Endothelial cell of hepatic sinusoid (primary cell): ENCODE measurements around the gene ABI3.
"Not testable (repeated sequence)": the region's sequence is repeated elsewhere in the genome, so short reads cannot be mapped to it uniquely, and the experiment has no call there.

ENCODE experiments used
- in situ Hi-C: cut with HindIII; loops from 2 replicates; pipeline ENCODE4 v1.10.0; 2017; ENCODE audit warnings: low sequenced_read_pairs

ABI3 gene

DNA sequence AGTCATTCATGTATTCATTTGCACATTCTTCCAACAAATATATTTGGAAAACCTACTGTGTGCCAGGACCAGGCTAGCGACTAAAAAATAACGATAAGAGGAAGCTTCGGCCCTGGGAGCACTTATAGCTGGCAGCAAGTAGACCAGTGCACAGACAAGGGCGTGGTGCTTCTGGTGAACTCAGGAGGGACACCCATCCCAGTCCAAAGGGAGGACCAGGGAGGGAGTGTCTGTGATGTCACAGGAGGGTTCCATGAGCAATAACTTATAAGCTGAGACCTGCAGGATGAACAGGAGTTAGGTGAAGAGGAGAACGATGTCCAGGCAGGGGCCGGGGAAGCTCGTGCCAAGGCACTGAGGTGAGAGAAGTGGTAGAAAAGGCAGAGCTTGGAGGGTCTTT is 37.4 kb downstream of the ABI3 start:
- in situ Hi-C loops, result no loop called here

DNA sequence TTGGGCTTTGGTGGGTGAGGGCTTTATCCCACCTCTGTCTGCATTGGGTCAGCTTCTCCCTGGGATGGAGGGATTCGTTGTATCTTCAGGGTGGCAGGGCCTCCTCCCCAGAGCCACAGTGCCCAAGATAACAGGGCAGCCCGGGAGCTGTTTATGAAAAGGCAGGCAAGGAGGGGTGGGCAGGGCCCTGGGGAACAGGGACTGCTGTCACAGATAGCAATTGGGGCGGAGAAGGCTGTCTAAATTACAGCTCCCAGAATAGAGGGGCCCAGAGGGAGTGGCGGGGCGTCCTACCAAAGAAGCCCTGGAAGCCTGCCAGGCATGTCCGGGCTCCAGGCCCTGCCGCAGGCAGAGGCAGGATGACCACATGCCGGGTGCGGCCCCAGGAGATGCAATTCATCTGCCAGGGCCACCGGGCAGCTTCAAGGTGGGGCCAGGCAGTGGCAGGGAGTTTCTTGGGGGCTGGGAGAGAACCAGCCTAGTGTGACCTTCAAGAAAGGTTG is 38.8 kb downstream of the ABI3 start:
- in situ Hi-C loops, result no loop called here

DNA sequence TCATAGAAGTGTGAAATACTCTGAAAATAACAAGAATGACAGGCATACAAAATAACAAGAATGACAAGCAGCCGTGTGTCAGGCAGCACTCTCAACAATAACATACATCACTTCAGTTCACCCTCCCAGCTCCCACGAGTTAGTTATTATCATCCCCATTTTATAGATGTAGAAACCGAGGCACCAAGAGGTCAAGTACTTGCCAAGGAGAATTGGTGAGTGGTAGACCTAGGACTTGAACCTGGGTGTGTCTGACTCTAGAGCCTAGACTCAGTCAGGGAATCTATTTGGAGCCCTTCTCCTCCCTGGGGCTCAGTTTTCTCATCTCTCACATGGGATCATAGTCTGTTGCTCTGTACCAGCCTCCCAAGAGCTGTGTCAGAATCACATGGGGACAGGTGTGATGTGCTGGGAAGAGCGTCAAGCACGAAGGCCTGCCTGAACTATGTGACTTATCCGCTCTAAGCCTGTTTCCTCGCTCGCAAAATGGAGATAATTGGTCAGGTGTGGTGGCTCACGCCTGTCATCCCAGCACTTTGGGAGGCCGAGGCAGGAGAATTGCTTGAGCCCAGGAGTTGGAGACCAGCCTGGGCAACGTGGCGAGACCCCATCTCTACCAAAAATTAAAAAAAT is 39.5 kb downstream of the ABI3 start:
- in situ Hi-C loops, result no loop called here

DNA sequence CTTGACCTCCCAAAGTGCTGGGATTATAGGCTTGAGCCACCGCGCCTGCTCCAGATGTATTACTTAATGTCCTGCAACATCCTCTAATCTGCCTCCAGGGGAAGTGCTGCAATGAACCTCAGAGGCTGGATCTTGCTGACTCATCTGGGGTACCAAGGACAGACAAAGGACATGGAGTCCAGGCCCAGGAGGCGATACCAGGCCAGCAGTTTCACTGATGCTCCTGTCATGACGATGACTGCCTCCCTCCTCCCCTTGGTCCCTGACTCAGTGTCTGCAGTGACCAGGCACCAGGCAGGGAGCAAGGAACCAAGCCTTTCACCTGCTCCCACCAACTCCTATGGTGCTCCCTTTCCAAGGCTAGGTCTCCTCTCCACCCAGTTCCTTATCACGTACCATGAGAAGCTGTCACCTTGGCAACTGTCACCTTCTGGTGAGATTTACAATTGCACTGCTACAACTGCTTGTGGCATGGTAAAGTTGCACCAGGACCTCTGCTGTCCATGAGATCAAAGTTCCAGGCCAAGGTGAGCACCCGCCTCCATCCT is 41.7 kb downstream of the ABI3 start:
- in situ Hi-C loops, result no loop called here

DNA sequence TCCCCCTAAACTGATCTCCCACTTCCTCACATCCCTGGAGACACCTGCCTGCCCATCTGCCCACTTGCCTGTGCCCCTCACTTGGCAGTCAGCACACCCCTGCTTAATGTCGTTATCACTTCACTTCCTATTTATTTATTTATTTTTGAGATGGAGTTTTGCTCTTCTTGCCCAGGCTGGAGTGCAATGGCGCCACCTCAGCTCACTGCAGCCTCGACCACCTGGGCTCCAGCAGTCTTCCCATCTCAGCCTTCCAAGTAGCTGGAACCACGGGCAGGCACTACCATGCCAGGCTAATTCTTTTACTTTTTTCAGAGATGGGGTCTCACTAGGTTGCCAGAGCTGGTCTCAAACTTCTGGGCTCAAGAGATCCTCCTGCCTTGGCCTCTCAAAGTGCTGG is 43.6 kb downstream of the ABI3 start:
- in situ Hi-C loops, result no loop called here

DNA sequence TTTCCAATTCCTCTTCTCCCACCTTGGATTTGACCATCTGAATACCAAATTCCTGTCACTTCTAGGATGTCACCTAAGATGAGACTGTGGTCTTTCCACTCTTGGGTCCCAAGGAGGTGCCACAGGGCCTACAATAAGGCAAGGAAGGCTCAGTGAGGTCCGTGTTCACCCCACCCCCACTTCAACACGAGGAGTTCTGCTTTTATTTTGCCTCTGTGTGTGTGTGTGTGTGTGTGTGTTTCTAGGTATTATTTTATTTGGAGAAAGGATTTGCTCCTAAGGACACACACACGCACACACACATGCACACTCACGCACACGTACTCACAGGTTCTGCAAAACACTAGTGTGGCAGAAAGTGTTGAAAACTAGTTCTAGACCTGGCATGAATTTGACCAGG is 44.6 kb downstream of the ABI3 start:
- in situ Hi-C loops, result no loop called here

DNA sequence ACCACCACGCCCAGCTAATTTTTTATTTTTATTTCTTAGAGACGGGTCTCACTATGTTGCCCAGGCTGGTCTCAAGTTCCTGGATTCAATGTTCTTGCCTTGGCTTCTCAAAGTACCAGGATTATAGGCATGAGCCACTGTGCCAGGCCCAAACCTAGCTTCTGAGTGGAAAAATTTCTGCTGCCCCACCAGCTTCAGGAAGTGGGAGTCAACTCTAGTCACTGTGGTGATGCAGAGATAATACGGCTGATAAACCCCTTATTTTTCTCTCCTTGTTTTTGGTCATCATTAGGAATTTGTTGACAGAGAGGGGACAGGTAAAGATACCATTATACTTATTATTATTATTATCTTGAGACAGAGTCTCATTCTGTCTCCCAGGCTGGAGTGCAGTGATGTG is 47.9 kb downstream of the ABI3 start:
- in situ Hi-C loops, result no loop called here

DNA sequence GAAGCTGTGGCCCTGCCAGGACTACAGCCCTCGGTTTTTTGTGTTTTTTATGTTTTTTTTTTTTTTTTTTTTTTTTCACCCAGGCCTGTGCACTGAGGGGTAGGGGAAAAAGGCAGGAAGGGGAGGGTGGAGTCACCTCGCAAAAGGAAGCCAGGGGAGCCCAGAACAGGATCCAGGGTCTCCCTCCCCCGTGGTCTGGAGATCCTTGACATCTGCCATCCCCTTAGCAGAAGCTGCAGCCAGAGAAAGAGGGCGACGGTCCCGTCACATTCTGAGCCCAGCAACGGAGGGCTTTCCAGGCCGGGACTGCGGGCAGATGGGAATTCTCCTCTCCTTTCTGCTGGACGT is 49.1 kb downstream of the ABI3 start:
- in situ Hi-C loops, result no loop called here

DNA sequence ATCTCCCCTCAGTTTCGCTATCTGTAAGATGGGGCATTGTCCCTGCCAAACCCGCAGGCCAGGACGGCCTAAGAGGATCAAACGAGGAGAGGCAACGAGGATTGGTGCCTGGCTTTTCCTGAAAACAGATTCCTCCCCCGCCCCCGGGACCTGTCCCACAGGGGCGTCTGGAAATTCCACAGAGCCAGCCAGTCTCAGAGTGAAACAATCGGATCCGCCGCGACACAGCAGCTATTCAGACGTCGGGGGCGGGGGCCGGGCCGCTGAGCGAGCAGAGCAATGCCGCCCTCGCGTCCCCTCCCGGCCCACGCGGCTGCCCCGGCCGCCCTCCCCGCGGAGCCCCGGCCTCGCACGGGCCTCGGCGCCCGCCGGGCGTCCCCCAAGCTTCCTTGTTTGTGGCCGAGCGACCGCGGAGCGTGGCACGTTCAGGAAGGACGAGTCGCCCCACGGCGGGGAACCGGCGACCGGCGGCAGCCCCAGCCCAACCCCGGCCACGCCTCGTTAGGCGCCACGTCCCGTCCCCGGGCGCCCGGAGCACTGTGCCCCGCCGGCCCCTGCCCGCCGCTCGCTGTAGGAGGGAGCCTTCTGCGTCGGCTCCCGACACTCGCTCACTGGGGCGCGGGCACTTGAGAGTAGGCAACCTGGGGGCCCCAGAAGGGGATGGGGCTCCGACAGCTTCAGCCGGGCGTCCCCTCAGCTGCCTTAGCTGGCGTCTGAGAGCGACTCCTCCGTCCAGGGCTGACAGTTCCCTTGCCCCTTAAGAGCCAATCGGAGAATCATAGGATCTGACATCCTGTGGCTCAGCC is 49.7 kb downstream of the ABI3 start:
- in situ Hi-C loops, result no loop called here

DNA sequence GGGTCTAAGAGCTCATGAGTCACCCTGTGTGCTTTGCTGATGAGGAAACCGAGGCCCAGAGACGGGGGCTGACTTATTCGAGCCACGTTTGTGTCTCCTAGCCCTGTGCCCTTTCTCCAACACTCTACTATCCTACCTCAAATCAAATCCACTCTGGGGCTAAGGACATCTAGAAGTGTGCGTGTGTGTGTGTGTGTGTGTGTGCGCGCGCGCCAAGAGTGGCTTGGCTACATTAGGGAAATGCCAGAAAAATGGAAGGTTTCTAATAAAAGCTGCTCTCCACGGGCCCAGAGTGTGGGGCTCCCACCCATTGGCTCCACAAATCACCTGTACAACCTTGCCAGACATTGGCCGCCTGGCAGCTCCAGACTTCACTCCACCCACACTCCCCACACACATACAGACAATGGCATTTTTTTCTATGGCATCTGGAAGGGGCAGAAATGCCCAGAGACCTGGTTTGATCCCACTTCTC is 50.3 kb downstream of the ABI3 start:
- in situ Hi-C loops, result no loop called here

DNA sequence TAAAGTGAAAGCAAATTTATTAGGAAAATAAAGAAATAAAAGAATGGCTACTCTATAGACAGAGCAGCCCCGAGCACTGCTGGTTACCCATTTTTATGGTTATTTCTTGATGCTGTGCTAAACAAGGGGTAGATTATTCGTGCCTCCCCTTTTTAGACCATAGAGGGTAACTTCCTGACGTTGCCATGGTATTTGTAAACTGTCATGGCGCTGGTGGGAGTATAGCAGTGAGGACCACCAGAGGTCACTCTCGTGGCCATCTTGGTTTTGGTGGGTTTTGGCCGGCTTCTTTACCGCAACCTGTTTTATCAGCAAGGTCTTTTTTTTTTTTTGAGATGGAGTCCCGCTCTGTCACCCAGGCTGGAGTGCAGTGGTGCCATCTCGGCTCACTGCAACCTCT is 51.0 kb downstream of the ABI3 start:
- in situ Hi-C loops, result not testable (repeated sequence)

DNA sequence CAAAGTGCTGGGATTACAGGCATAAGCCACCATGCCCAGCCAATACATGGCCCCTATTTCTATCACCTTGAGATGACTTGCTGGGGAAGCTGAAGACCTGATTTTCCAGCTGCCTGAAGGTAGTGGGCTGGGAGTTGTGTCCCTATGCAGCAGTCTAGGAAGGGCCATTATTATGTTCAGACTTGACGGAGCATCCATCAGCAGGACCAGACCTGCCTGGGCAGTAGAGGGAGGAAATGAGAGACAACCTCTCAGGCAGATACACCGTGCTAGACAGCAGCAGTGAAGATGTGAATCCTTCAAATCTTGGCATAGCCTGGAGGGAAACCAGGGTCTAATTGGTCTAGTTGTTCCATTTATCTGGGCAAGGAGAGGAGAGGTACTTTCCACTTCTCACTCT is 55.7 kb downstream of the ABI3 start:
- in situ Hi-C loops, result no loop called here

DNA sequence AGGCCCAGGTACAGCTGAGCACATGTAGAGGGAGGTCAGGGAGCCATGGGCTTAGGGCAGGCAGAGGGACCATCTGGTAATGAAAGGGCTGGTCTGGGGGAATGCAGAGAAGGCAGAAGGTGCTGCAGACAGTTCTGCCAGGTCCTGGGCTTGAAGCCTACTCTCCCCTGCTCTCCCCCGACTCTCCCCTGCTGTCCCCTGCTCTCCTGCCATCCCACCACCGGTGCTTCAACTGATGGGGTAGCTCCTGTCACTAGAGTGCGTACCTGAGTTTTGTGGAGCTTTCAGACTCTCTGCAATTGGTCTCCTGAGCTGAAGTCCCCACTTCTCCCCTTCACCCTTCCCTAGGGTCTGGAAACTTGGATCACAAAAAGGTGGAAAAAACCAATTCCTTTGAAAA is 57.4 kb downstream of the ABI3 start:
- in situ Hi-C loops, result no loop called here

DNA sequence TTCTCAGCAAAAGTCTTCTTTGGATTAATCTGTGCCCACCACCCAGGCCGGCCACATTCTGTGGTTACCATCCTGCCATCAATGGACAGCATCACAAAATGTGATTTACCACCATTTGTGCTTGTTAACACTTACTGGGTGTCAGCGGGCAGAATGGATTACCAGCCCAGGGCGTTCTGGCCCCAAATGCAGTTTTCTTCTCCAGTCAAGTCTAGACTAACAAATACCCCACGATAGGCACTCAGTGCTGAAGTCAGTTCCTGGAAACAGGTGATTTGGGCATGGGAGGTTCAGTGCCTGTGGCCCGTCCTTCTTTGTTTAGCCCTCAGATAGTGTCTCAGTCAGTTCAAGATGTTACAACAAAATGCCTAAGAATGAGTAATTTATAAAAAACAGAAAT is 58.8 kb downstream of the ABI3 start:
- in situ Hi-C loops, result no loop called here
